ENCODE data around the gene TPST2.

Gene TPST2

GRCh38 chr22:26601726-26602125, 11.8 kb upstream of the TPST2 start:
- no peaks in the 10 kb centered on the region for H3K36me3 ChIP-seq (ENCODE audit: control insufficient read depth, insufficient read depth, low read length)
- H3K79me2 ChIP-seq, result no peaks in the 10 kb centered on the region
- H3K9me3 ChIP-seq (ENCODE audit: control insufficient read depth, low read length), result no peaks in the 10 kb centered on the region
- TF ChIP-seq, protein P1, sequence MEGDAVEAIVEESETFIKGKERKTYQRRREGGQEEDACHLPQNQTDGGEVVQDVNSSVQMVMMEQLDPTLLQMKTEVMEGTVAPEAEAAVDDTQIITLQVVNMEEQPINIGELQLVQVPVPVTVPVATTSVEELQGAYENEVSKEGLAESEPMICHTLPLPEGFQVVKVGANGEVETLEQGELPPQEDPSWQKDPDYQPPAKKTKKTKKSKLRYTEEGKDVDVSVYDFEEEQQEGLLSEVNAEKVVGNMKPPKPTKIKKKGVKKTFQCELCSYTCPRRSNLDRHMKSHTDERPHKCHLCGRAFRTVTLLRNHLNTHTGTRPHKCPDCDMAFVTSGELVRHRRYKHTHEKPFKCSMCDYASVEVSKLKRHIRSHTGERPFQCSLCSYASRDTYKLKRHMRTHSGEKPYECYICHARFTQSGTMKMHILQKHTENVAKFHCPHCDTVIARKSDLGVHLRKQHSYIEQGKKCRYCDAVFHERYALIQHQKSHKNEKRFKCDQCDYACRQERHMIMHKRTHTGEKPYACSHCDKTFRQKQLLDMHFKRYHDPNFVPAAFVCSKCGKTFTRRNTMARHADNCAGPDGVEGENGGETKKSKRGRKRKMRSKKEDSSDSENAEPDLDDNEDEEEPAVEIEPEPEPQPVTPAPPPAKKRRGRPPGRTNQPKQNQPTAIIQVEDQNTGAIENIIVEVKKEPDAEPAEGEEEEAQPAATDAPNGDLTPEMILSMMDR (IDR thresholded peaks at IDR 0.05), result no peak
- H2AFZ ChIP-seq, result no peak overlapping the region
- no peak overlapping the region for H3K27ac ChIP-seq
- no peak overlapping the region for H3K4me2 ChIP-seq (ENCODE audit: low read length)
- no peaks in the 10 kb centered on the region for H3K27me3 ChIP-seq (ENCODE audit: control insufficient read depth, insufficient read depth, low read length)
- H3K4me1 ChIP-seq, result no peaks in the 10 kb centered on the region
- no peak overlapping the region for H3K4me3 ChIP-seq (ENCODE audit: low read depth, low read length)
- H3K9ac ChIP-seq, result no peak overlapping the region

DNA sequence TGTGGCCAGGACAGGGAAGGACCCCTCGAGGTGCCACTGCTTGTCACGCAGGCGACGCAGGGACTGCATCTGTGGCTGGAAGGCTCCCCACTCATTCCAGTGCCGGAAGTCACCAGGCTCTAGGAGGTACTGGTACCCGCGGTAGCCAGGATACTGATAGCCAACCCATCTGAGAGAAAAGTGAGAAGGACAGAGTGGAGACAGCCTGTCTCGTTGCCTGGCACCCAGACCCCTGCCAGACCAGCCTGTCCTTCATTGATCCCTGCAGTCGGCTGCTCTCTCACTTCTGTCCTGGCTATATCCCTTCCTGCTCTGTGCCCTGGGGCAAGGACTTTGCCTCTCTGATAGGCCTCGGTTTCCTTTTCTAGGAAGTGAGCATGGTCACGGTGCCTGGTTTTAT, 9.6 kb upstream of the TPST2 start:
- Histone ChIP-seq H3K4me2 (ENCODE audit: low read length) (no peak overlapping the region), H3K4me1 (no peaks in the 10 kb centered on the region), H3K36me3 (ENCODE audit: control insufficient read depth, insufficient read depth, low read length) (no peaks in the 10 kb centered on the region), H3K27ac (no peak overlapping the region), H3K27me3 (ENCODE audit: control insufficient read depth, insufficient read depth, low read length) (no peaks in the 10 kb centered on the region), H3K79me2 (no peaks in the 10 kb centered on the region), H3K4me3 (ENCODE audit: low read depth, low read length) (no peak overlapping the region), H2AFZ (no peak overlapping the region), H3K9ac (no peak overlapping the region), H3K9me3 (ENCODE audit: control insufficient read depth, low read length) (no peaks in the 10 kb centered on the region)
- TF ChIP-seq, protein P1 (IDR thresholded peaks at IDR 0.05), result no peak

DNA sequence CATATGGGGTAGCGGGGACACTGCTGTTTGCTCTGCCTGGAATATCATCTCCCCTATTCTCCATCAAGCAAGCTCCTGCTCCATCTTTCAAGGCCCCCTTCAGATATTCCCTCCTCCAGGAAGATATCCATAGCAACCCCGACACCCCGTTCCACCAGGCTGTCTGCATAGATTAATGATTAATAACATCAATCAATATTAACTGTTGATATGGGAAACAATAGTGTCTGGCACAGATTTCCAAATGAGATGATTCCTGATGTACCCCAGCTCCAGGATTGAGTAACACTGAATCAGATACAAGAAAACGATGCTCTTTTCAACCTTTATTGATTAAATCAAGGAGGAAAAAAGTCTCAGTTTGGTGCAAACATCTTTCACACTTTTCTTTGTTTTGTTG, 7.5 kb upstream of the TPST2 start:
- no peaks in the 10 kb centered on the region for H3K27me3 ChIP-seq (ENCODE audit: control insufficient read depth, insufficient read depth, low read length)

GRCh38 chr22:26597026-26597425, 7.1 kb upstream of the TPST2 start:
- H3K4me2 ChIP-seq (ENCODE audit: low read length), result no peak overlapping the region
- no peak overlapping the region for H2AFZ ChIP-seq
- H3K4me3 ChIP-seq (ENCODE audit: low read depth, low read length), result no peak overlapping the region
- no peak overlapping the region for H3K9ac ChIP-seq
- H3K27me3 ChIP-seq (ENCODE audit: control insufficient read depth, insufficient read depth, low read length), result no peaks in the 10 kb centered on the region
- no peak overlapping the region for H3K27ac ChIP-seq
- no peaks in the 10 kb centered on the region for H3K36me3 ChIP-seq (ENCODE audit: control insufficient read depth, insufficient read depth, low read length)
- H3K79me2 ChIP-seq, result no peaks in the 10 kb centered on the region
- no peaks in the 10 kb centered on the region for H3K9me3 ChIP-seq (ENCODE audit: control insufficient read depth, low read length)
- TF ChIP-seq, protein P1 (IDR thresholded peaks at IDR 0.05), result no peak
- H3K4me1 ChIP-seq, result no peaks in the 10 kb centered on the region

More for the DNA sequence above, 7.5 kb upstream of the TPST2 start:
- Histone ChIP-seq H3K4me1 (no peaks in the 10 kb centered on the region), H3K79me2 (no peaks in the 10 kb centered on the region), H3K9me3 (ENCODE audit: control insufficient read depth, low read length) (no peaks in the 10 kb centered on the region), H3K36me3 (ENCODE audit: control insufficient read depth, insufficient read depth, low read length) (no peaks in the 10 kb centered on the region), H3K27ac (no peak overlapping the region), H3K4me2 (ENCODE audit: low read length) (no peak overlapping the region), H3K9ac (no peak overlapping the region), H2AFZ (no peak overlapping the region), H3K4me3 (ENCODE audit: low read depth, low read length) (no peak overlapping the region)
- TF ChIP-seq, protein P1 (IDR thresholded peaks at IDR 0.05), result no peak

DNA sequence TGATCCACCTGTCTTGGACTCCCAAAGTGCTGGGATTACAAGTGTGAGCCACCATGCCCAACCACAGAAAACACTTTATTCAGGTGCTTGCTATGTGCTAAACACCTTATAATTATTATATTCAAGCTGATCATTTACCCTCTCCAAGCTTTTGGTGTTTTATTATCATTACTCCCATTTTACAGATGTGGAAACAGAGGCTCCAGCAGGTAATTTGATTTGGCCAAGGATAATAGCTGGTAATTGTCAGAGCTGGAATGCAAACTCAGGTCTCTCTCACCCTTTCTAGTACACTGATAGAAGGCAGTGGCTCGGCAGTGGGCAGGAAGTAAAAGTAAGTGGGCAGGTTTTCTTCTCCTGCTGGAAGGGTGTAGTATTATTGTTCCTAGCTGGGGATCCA, 3.8 kb upstream of the TPST2 start:
- H3K27me3 ChIP-seq (ENCODE audit: control insufficient read depth, insufficient read depth, low read length), result no peaks in the 10 kb centered on the region
- H3K4me3 ChIP-seq (ENCODE audit: low read depth, low read length), result no peak overlapping the region
- no peaks in the 10 kb centered on the region for H3K4me1 ChIP-seq
- H3K79me2 ChIP-seq, result no peaks in the 10 kb centered on the region
- no peak overlapping the region for H3K9ac ChIP-seq
- H3K9me3 ChIP-seq (ENCODE audit: control insufficient read depth, low read length), result no peaks in the 10 kb centered on the region
- no peak overlapping the region for H3K27ac ChIP-seq
- H3K4me2 ChIP-seq (ENCODE audit: low read length), result no peak overlapping the region
- TF ChIP-seq, protein P1 (IDR thresholded peaks at IDR 0.05), result no peak
- no peaks in the 10 kb centered on the region for H3K36me3 ChIP-seq (ENCODE audit: control insufficient read depth, insufficient read depth, low read length)
- H2AFZ ChIP-seq, result no peak overlapping the region

All from parathyroid adenoma (tissue), 2 donors.